Activated CD4-positive, alpha-beta T cell treated with anti-CD3 and anti-CD28 coated beads, Interleukin-2, amount 10 ng/mL, durations not matched to agents 7 days and 5 days (primary cell): ENCODE results near the gene NKAIN1. TPM values are rescaled to one million over a fixed set of nuclear protein-coding genes. Genes with fewer than 3 reads are reported as not detected.
"Not testable (repeated sequence)": the region's sequence is repeated elsewhere in the genome, so short reads cannot be mapped to it uniquely, and the experiment has no call there.

ENCODE experiments used
- CTCF ChIA-PET: fragments of 350-600 bp; sonication (Branson Sonifier 250); formaldehyde crosslinking; loops from one replicate; lab custom pipeline; 2021; ENCODE audit warnings: antibody characterized with exemption; lab: Charles Lee
- POLR2A ChIA-PET: fragments of 350-600 bp; sonication (Branson Sonifier 250); formaldehyde crosslinking; loops from one replicate; lab custom pipeline; 2021; ENCODE audit warnings: antibody characterized with exemption; lab: Charles Lee
- DNase-seq: peaks from one replicate; pipeline ENCODE4 v3.0.0-alpha.2; 2020
- H3K27ac Mint-ChIP-seq: one replicate; pipeline ENCODE4 v1.8.0; 2021; ENCODE audit warnings: mild to moderate bottlenecking, moderate library complexity, mixed read lengths
- H3K27me3 Mint-ChIP-seq: one replicate; pipeline ENCODE4 v1.8.0; 2021; ENCODE audit warnings: mixed read lengths
- H3K36me3 Mint-ChIP-seq: one replicate; pipeline ENCODE4 v1.8.0; 2021; ENCODE audit warnings: low read depth, mixed read lengths
- H3K4me1 Mint-ChIP-seq: one replicate; pipeline ENCODE4 v1.8.0; 2021; ENCODE audit warnings: mixed read lengths
- H3K4me3 Mint-ChIP-seq: one replicate; pipeline ENCODE4 v1.8.0; 2021; ENCODE audit warnings: mild to moderate bottlenecking, moderate library complexity, mixed read lengths
- H3K9me3 Mint-ChIP-seq: one replicate; pipeline ENCODE4 v1.8.0; 2021; ENCODE audit warnings: mixed read lengths
- total RNA-seq, 2 experiments: library from RNA; stranded (reverse); gene quantifications; one replicate each; pipeline ENCODE4 v1.2.3, GENCODE V29; 2021

The NKAIN1 gene
- total RNA-seq, 2 experiments from 2014 or later, result 0.27 to 0.42 TPM

GRCh38 chr1:31207046-31207445, 32.6 kb downstream of the NKAIN1 start:
- DNase-seq, result no peak
- H3K4me3 Mint-ChIP-seq, result no peak overlapping the region
- no peaks in the 10 kb centered on the region for H3K27me3 Mint-ChIP-seq
- no peaks in the 10 kb centered on the region for H3K4me1 Mint-ChIP-seq
- H3K9me3 Mint-ChIP-seq, result peaks cover 4% of the 10 kb centered on the region
- no peak overlapping the region for H3K27ac Mint-ChIP-seq
- H3K36me3 Mint-ChIP-seq, result no peaks in the 10 kb centered on the region
- CTCF ChIA-PET, result interaction anchor here (1.0 kb wide), 1 partner anchor 18 kb away, joined by 4 read pairs; no protein-coding TSS in a partner anchor
- POLR2A ChIA-PET, result no interaction called here

- H3K36me3 Mint-ChIP-seq, result no peaks in the 10 kb centered on the region
- H3K27ac Mint-ChIP-seq, result no peak overlapping the region
Measured at GRCh38 chr1:31203215-31203614, 36.5 kb downstream of the NKAIN1 start.

GRCh38 chr1:31201931-31202360, 37.7 kb downstream of the NKAIN1 start:
- H3K9me3 Mint-ChIP-seq, result no peaks in the 10 kb centered on the region
- DNase-seq, result no peak
- H3K36me3 Mint-ChIP-seq, result no peaks in the 10 kb centered on the region
- H3K4me3 Mint-ChIP-seq, result no peak overlapping the region
- H3K27me3 Mint-ChIP-seq, result no peaks in the 10 kb centered on the region
- CTCF ChIA-PET, result no interaction called here
- no peak overlapping the region for H3K27ac Mint-ChIP-seq
- POLR2A ChIA-PET, result no interaction called here
- H3K4me1 Mint-ChIP-seq, result no peaks in the 10 kb centered on the region

More at GRCh38 chr1:31203215-31203614, 36.5 kb downstream of the NKAIN1 start:
- ChIA-PET CTCF (no interaction called here), POLR2A (no interaction called here)
- no peak for DNase-seq
- Mint-ChIP-seq H3K9me3 (no peaks in the 10 kb centered on the region), H3K4me3 (no peak overlapping the region), H3K27me3 (no peaks in the 10 kb centered on the region), H3K4me1 (no peaks in the 10 kb centered on the region)

GRCh38 chr1:31199949-31200348, 39.7 kb downstream of the NKAIN1 start:
- H3K27me3 Mint-ChIP-seq, result no peaks in the 10 kb centered on the region
- POLR2A ChIA-PET, result no interaction called here
- no peak overlapping the region for H3K27ac Mint-ChIP-seq
- no peaks in the 10 kb centered on the region for H3K36me3 Mint-ChIP-seq
- H3K4me1 Mint-ChIP-seq, result no peaks in the 10 kb centered on the region
- H3K4me3 Mint-ChIP-seq, result no peak overlapping the region
- no peak for DNase-seq
- CTCF ChIA-PET, result no interaction called here
- H3K9me3 Mint-ChIP-seq, result no peaks in the 10 kb centered on the region

- ChIA-PET POLR2A (no interaction called here), CTCF (no interaction called here)
- Mint-ChIP-seq H3K4me1 (no peaks in the 10 kb centered on the region), H3K36me3 (no peaks in the 10 kb centered on the region), H3K27ac (no peak overlapping the region), H3K9me3 (no peaks in the 10 kb centered on the region), H3K4me3 (no peak overlapping the region), H3K27me3 (no peaks in the 10 kb centered on the region)
- no peak for DNase-seq
Measured at GRCh38 chr1:31199236-31199790, 40.4 kb downstream of the NKAIN1 start.

- no peaks in the 10 kb centered on the region for H3K36me3 Mint-ChIP-seq
- H3K27me3 Mint-ChIP-seq, result no peaks in the 10 kb centered on the region
- no peak overlapping the region for H3K27ac Mint-ChIP-seq
- POLR2A ChIA-PET, result no interaction called here
- H3K4me3 Mint-ChIP-seq, result no peak overlapping the region
- no peaks in the 10 kb centered on the region for H3K4me1 Mint-ChIP-seq
- H3K9me3 Mint-ChIP-seq, result no peaks in the 10 kb centered on the region
- DNase-seq, result no peak
- CTCF ChIA-PET, result interaction anchor here (0.8 kb wide), 1 partner anchor 18 kb away, joined by 3 read pairs; no protein-coding TSS in a partner anchor
Measured at GRCh38 chr1:31198600-31198999, 41.1 kb downstream of the NKAIN1 start.

GRCh38 chr1:31198150-31198549, 41.5 kb downstream of the NKAIN1 start:
- CTCF ChIA-PET, result interaction anchor here (0.8 to 1.2 kb wide), 2 partner anchors 17 kb away, joined by 3 read pairs; no protein-coding TSS in a partner anchor
- no peaks in the 10 kb centered on the region for H3K27me3 Mint-ChIP-seq

GRCh38 chr1:31196685-31197084, 43.0 kb downstream of the NKAIN1 start:
- no peak for DNase-seq

More at GRCh38 chr1:31198150-31198549, 41.5 kb downstream of the NKAIN1 start:
- DNase-seq, result no peak
- Mint-ChIP-seq H3K4me3 (no peak overlapping the region), H3K9me3 (no peaks in the 10 kb centered on the region), H3K36me3 (no peaks in the 10 kb centered on the region), H3K4me1 (no peaks in the 10 kb centered on the region), H3K27ac (no peak overlapping the region)
- POLR2A ChIA-PET, result no interaction called here

GRCh38 chr1:31195267-31195666, 44.4 kb downstream of the NKAIN1 start:
- H3K27ac Mint-ChIP-seq, H3K4me1 Mint-ChIP-seq, POLR2A ChIA-PET, DNase-seq, H3K36me3 Mint-ChIP-seq, H3K4me3 Mint-ChIP-seq, H3K9me3 Mint-ChIP-seq, H3K27me3 Mint-ChIP-seq: not testable (repeated sequence)
- CTCF ChIA-PET, result interaction anchor here (1.0 kb wide), 1 partner anchor 18 kb away, joined by 3 read pairs; no protein-coding TSS in a partner anchor

More at GRCh38 chr1:31196685-31197084, 43.0 kb downstream of the NKAIN1 start:
- ChIA-PET CTCF (interaction anchor here (0.6 to 1.2 kb wide), 2 partner anchors 15 to 358 kb away, joined by 3 to 4 read pairs; no protein-coding TSS in a partner anchor), POLR2A (no interaction called here)
- Mint-ChIP-seq H3K9me3 (no peaks in the 10 kb centered on the region), H3K4me1 (no peaks in the 10 kb centered on the region), H3K27ac (no peak overlapping the region), H3K36me3 (no peaks in the 10 kb centered on the region), H3K4me3 (no peak overlapping the region), H3K27me3 (no peaks in the 10 kb centered on the region)

- Mint-ChIP-seq H3K36me3 (no peaks in the 10 kb centered on the region), H3K9me3 (no peaks in the 10 kb centered on the region), H3K27me3 (no peaks in the 10 kb centered on the region), H3K27ac (no peak overlapping the region), H3K4me1 (no peaks in the 10 kb centered on the region), H3K4me3 (no peak overlapping the region)
- CTCF ChIA-PET, result no interaction called here
- POLR2A ChIA-PET, result no interaction called here
- no peak for DNase-seq
Measured at GRCh38 chr1:31193729-31194128, 46.0 kb downstream of the NKAIN1 start.

GRCh38 chr1:31191281-31191680, 48.4 kb downstream of the NKAIN1 start:
- Mint-ChIP-seq H3K4me1 (no peaks in the 10 kb centered on the region), H3K27ac (no peak overlapping the region), H3K4me3 (no peak overlapping the region), H3K9me3 (no peaks in the 10 kb centered on the region), H3K36me3 (no peaks in the 10 kb centered on the region), H3K27me3 (no peaks in the 10 kb centered on the region)
- ChIA-PET CTCF (interaction anchor here (3.6 kb wide), 1 partner anchor 10 kb away, joined by 17 read pairs; no protein-coding TSS in a partner anchor), POLR2A (no interaction called here)
- DNase-seq, result no peak

- ChIA-PET CTCF (interaction anchor here (0.6 to 3.6 kb wide), 3 partner anchors 9 to 30 kb away, joined by 3 to 17 read pairs (median 4); no protein-coding TSS in a partner anchor), POLR2A (interaction anchor here (0.6 kb wide), 1 partner anchor 65 kb away, joined by 3 read pairs; no protein-coding TSS in a partner anchor)
- Mint-ChIP-seq H3K27ac (no peak overlapping the region), H3K9me3 (no peaks in the 10 kb centered on the region), H3K36me3 (no peaks in the 10 kb centered on the region), H3K4me3 (no peak overlapping the region), H3K27me3 (peaks cover 2% of the 10 kb centered on the region), H3K4me1 (no peaks in the 10 kb centered on the region)
- no peak for DNase-seq
Measured at GRCh38 chr1:31189696-31190674, 49.7 kb downstream of the NKAIN1 start.
